NCI-H2196 treated with DMSO at 0.1 percent for 48 hours (cell line): ENCODE results near the gene PHACTR2.

Source experiments
- DNase-seq: peaks from one replicate; lab custom pipeline; 2025; ENCODE audit not compliant: unreplicated experiment; lab: John Stamatoyannopoulos, UW

PHACTR2 gene

GRCh38 chr6:143674483-143675381, 3.0 kb upstream of the PHACTR2 start:
- DNase-seq = no peak

GRCh38 chr6:143675382-143675900, 2.3 kb upstream of the PHACTR2 start:
- DNase-seq = no peak

GRCh38 chr6:143675946-143676345, 1.8 kb upstream of the PHACTR2 start:
- no peak for DNase-seq

GRCh38 chr6:143676437-143677045, 1.2 kb upstream of the PHACTR2 start:
- no peak for DNase-seq

- no peak for DNase-seq
Observed at GRCh38 chr6:143677577-143677890, 231 bp upstream of the PHACTR2 start.

GRCh38 chr6:143679041-143679440, 1.3 kb downstream of the PHACTR2 start:
- no peak for DNase-seq

GRCh38 chr6:143680141-143680540, 2.4 kb downstream of the PHACTR2 start:
- DNase-seq = no peak

- DNase-seq = no peak
Observed at GRCh38 chr6:143682805-143683204, 5.0 kb downstream of the PHACTR2 start.

- no peak for DNase-seq
Observed at GRCh38 chr6:143684486-143684885, 6.7 kb downstream of the PHACTR2 start.

- no peak for DNase-seq
Observed at GRCh38 chr6:143685653-143686052, 7.9 kb downstream of the PHACTR2 start.

GRCh38 chr6:143687591-143687990, 9.8 kb downstream of the PHACTR2 start:
- DNase-seq = no peak

- no peak for DNase-seq
Observed at GRCh38 chr6:143688681-143689080, 10.9 kb downstream of the PHACTR2 start.

GRCh38 chr6:143689852-143690251, 12.1 kb downstream of the PHACTR2 start:
- DNase-seq = no peak

GRCh38 chr6:143691155-143691554, 13.4 kb downstream of the PHACTR2 start:
- no peak for DNase-seq

GRCh38 chr6:143691900-143692636, 14.3 kb downstream of the PHACTR2 start:
- no peak for DNase-seq

GRCh38 chr6:143692696-143693095, 14.9 kb downstream of the PHACTR2 start:
- no peak for DNase-seq

GRCh38 chr6:143694013-143694412, 16.2 kb downstream of the PHACTR2 start:
- DNase-seq = no peak

GRCh38 chr6:143694560-143694959, 16.8 kb downstream of the PHACTR2 start:
- DNase-seq = no peak

- DNase-seq = no peak
Observed at GRCh38 chr6:143695130-143695968, 17.6 kb downstream of the PHACTR2 start.

- DNase-seq = no peak
Observed at GRCh38 chr6:143695969-143696663, 18.4 kb downstream of the PHACTR2 start.
